ENCODE data around the gene DDIT3.

Gene DDIT3

GRCh38 chr12:57543581-57543980, 23.3 kb upstream of the DDIT3 start:
- H3K9me3 ChIP-seq (ENCODE audit: control insufficient read depth, low read length), result no peaks in the 10 kb centered on the region
- H3K36me3 ChIP-seq (ENCODE audit: control insufficient read depth, insufficient read depth, low read length), result no peaks in the 10 kb centered on the region
- peaks cover 6% of the 10 kb centered on the region for H3K27me3 ChIP-seq (ENCODE audit: control insufficient read depth, insufficient read depth, low read length)
- peaks cover 7% of the 10 kb centered on the region for H3K4me1 ChIP-seq (ENCODE audit: control insufficient read depth, insufficient read depth, low read length)
- no peak overlapping the region for H3K9ac ChIP-seq (ENCODE audit: low read length)
- no peak overlapping the region for H3K4me3 ChIP-seq (ENCODE audit: low read length)

GRCh38 chr12:57541717-57542116, 21.4 kb upstream of the DDIT3 start:
- no peaks in the 10 kb centered on the region for H3K36me3 ChIP-seq (ENCODE audit: control insufficient read depth, insufficient read depth, low read length)
- H3K27me3 ChIP-seq (ENCODE audit: control insufficient read depth, insufficient read depth, low read length), result no peaks in the 10 kb centered on the region
- no peaks in the 10 kb centered on the region for H3K9me3 ChIP-seq (ENCODE audit: control insufficient read depth, low read length)
- H3K4me1 ChIP-seq (ENCODE audit: control insufficient read depth, insufficient read depth, low read length), result peaks cover 13% of the 10 kb centered on the region
- no peak overlapping the region for H3K9ac ChIP-seq (ENCODE audit: low read length)
- no peak overlapping the region for H3K4me3 ChIP-seq (ENCODE audit: low read length)

GRCh38 chr12:57541001-57541400, 20.7 kb upstream of the DDIT3 start:
- Histone ChIP-seq H3K4me1 (ENCODE audit: control insufficient read depth, insufficient read depth, low read length) (peaks cover 16% of the 10 kb centered on the region), H3K4me3 (ENCODE audit: low read length) (no peak overlapping the region), H3K36me3 (ENCODE audit: control insufficient read depth, insufficient read depth, low read length) (no peaks in the 10 kb centered on the region), H3K27me3 (ENCODE audit: control insufficient read depth, insufficient read depth, low read length) (no peaks in the 10 kb centered on the region), H3K9me3 (ENCODE audit: control insufficient read depth, low read length) (no peaks in the 10 kb centered on the region), H3K9ac (ENCODE audit: low read length) (no peak overlapping the region)

DNA sequence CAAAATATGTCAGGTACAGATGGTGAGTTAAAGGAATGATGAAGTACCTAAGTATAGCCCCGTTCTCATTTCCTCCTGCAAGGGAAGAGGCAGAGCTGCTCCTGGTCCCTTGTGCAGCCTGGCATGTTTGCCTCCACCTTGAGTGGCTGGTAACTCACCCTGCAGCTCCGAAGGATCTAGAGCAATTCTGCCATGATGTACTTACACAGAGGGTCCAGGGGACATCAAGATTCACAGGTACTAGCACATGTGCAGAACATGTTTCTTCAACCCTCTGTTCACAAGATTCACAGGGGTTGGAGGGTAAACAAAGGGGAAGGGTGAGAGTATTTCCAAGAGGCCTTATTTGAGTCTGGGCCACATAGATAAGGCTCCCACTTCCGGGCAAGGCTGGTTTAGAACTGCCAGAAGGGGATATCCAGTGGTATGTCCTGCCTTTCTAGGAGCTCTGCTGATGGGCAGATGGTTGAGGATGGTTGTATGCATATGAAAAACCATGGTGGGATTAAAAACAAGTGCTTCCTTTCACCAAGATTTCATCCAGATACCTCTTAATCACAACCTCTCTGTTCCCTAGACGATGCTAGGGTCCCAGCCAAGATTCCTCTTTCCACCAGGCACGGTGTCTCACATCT, 18.9 kb upstream of the DDIT3 start:
- Histone ChIP-seq H3K9me3 (ENCODE audit: control insufficient read depth, low read length) (no peaks in the 10 kb centered on the region), H3K27me3 (ENCODE audit: control insufficient read depth, insufficient read depth, low read length) (no peaks in the 10 kb centered on the region), H3K4me1 (ENCODE audit: control insufficient read depth, insufficient read depth, low read length) (peaks cover 23% of the 10 kb centered on the region), H3K36me3 (ENCODE audit: control insufficient read depth, insufficient read depth, low read length) (no peaks in the 10 kb centered on the region), H3K9ac (ENCODE audit: low read length) (no peak overlapping the region), H3K4me3 (ENCODE audit: low read length) (no peak overlapping the region)

DNA sequence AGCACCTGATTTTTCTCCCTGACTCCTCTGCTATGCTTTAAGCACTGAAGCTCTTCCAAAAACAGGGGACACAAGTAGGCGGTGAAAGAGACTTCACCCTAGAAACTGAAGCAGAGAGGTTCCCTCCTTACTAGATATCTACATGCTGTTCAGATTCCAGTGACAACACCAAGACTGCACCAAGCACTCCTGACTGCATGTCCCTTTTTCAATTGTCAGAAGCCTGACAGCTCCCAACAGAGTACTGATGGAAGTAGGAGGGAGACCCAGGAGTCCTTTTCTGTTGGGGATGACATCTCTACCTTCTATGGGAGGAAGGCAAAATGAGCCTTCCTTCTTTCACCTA, 16.3 kb upstream of the DDIT3 start:
- peak overlapping the region; percentile 38 for H3K9ac ChIP-seq (ENCODE audit: low read length)
- H3K4me1 ChIP-seq (ENCODE audit: control insufficient read depth, insufficient read depth, low read length), result peaks cover 23% of the 10 kb centered on the region
- H3K9me3 ChIP-seq (ENCODE audit: control insufficient read depth, low read length), result no peaks in the 10 kb centered on the region
- no peak overlapping the region for H3K4me3 ChIP-seq (ENCODE audit: low read length)
- peaks cover 8% of the 10 kb centered on the region for H3K36me3 ChIP-seq (ENCODE audit: control insufficient read depth, insufficient read depth, low read length)
- no peaks in the 10 kb centered on the region for H3K27me3 ChIP-seq (ENCODE audit: control insufficient read depth, insufficient read depth, low read length)

- peaks cover 8% of the 10 kb centered on the region for H3K36me3 ChIP-seq (ENCODE audit: control insufficient read depth, insufficient read depth, low read length)
- H3K4me3 ChIP-seq (ENCODE audit: low read length), result no peak overlapping the region
- peaks cover 23% of the 10 kb centered on the region for H3K4me1 ChIP-seq (ENCODE audit: control insufficient read depth, insufficient read depth, low read length)
- no peaks in the 10 kb centered on the region for H3K9me3 ChIP-seq (ENCODE audit: control insufficient read depth, low read length)
- no peaks in the 10 kb centered on the region for H3K27me3 ChIP-seq (ENCODE audit: control insufficient read depth, insufficient read depth, low read length)
- H3K9ac ChIP-seq (ENCODE audit: low read length), result peak overlapping the region; percentile 38
These were observed 15.7 kb upstream of the DDIT3 start for GRCh38 chr12:57535764-57536596.

DNA sequence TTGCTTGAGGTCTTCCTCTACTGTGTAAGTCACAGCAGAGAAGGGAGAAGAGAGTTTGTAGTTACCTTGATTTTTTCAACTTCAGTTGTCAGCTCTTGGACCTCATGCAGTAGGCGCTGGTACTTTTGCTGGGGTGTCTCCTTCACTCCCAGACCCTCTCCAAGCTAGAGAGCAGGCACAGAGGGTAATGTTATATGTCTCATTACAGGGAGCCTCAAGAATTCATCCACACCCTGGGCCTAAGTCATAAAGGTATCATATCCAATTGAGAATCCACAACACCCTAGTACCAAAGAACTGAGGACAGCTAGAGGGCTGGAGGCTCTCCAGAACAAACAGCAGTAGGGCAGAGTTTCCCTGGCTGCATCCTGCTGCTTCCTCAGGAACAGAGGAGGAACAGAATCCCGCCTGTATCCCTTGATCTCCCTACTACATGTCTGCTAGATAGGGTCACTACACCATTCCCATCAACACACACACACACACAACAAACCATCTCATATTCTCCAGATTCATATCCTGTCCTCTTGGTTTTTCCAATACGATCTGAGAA, 14.8 kb upstream of the DDIT3 start:
- peaks cover 23% of the 10 kb centered on the region for H3K4me1 ChIP-seq (ENCODE audit: control insufficient read depth, insufficient read depth, low read length)
- H3K9me3 ChIP-seq (ENCODE audit: control insufficient read depth, low read length), result no peaks in the 10 kb centered on the region
- H3K4me3 ChIP-seq (ENCODE audit: low read length), result no peak overlapping the region
- peak overlapping the region; percentile 3 for H3K9ac ChIP-seq (ENCODE audit: low read length)
- H3K36me3 ChIP-seq (ENCODE audit: control insufficient read depth, insufficient read depth, low read length), result peaks cover 14% of the 10 kb centered on the region
- H3K27me3 ChIP-seq (ENCODE audit: control insufficient read depth, insufficient read depth, low read length), result no peaks in the 10 kb centered on the region

DNA sequence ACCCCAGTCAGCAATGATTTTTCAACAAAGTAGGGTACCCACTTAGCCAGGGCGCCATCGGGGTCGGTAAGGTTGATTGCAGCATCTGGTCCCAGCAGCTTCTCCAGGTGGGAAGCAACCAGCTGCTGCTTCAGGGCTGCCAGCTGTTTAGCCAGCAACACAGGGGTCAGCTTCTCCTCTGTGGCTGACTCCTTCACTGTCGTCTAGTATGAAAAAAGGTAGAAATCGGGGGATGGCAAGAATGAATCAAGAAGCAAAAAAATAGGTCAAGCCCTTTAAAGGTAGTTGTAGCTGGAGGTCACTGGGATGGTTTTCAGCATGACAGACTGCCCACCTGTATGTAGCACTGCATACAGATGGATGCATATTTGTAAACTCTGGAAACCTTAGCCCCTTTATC, 13.9 kb upstream of the DDIT3 start:
- Histone ChIP-seq H3K9me3 (ENCODE audit: control insufficient read depth, low read length) (no peaks in the 10 kb centered on the region), H3K36me3 (ENCODE audit: control insufficient read depth, insufficient read depth, low read length) (peaks cover 15% of the 10 kb centered on the region), H3K27me3 (ENCODE audit: control insufficient read depth, insufficient read depth, low read length) (no peaks in the 10 kb centered on the region), H3K4me1 (ENCODE audit: control insufficient read depth, insufficient read depth, low read length) (peaks cover 23% of the 10 kb centered on the region), H3K4me3 (ENCODE audit: low read length) (no peak overlapping the region), H3K9ac (ENCODE audit: low read length) (no peak overlapping the region)

GRCh38 chr12:57533108-57533507, 12.8 kb upstream of the DDIT3 start:
- Histone ChIP-seq H3K9me3 (ENCODE audit: control insufficient read depth, low read length) (no peaks in the 10 kb centered on the region), H3K9ac (ENCODE audit: low read length) (no peak overlapping the region), H3K27me3 (ENCODE audit: control insufficient read depth, insufficient read depth, low read length) (no peaks in the 10 kb centered on the region), H3K4me3 (ENCODE audit: low read length) (no peak overlapping the region), H3K36me3 (ENCODE audit: control insufficient read depth, insufficient read depth, low read length) (peaks cover 16% of the 10 kb centered on the region), H3K4me1 (ENCODE audit: control insufficient read depth, insufficient read depth, low read length) (peaks cover 23% of the 10 kb centered on the region)

DNA sequence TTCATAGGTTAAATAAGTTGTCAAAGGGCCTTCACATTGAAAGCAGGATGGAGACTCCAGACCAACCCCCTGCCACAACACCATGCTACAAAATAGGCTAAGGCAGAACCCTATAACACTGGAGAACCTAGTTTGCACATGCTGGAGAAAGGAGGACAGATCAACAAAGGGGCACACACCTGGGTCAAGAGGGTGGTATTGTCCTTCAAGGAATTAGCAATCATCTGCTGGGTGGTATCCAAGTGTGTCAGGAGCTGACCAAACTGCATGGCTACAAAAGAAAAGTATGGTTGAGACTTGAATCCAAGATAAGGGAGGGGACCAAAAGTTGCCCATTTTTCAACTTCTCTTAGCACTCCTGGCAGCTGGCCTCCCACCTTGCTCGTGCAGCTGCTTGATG, 11.5 kb upstream of the DDIT3 start:
- Histone ChIP-seq H3K36me3 (ENCODE audit: control insufficient read depth, insufficient read depth, low read length) (peaks cover 26% of the 10 kb centered on the region), H3K4me3 (ENCODE audit: low read length) (no peak overlapping the region), H3K9ac (ENCODE audit: low read length) (no peak overlapping the region), H3K27me3 (ENCODE audit: control insufficient read depth, insufficient read depth, low read length) (no peaks in the 10 kb centered on the region), H3K4me1 (ENCODE audit: control insufficient read depth, insufficient read depth, low read length) (peaks cover 19% of the 10 kb centered on the region), H3K9me3 (ENCODE audit: control insufficient read depth, low read length) (no peaks in the 10 kb centered on the region)

DNA sequence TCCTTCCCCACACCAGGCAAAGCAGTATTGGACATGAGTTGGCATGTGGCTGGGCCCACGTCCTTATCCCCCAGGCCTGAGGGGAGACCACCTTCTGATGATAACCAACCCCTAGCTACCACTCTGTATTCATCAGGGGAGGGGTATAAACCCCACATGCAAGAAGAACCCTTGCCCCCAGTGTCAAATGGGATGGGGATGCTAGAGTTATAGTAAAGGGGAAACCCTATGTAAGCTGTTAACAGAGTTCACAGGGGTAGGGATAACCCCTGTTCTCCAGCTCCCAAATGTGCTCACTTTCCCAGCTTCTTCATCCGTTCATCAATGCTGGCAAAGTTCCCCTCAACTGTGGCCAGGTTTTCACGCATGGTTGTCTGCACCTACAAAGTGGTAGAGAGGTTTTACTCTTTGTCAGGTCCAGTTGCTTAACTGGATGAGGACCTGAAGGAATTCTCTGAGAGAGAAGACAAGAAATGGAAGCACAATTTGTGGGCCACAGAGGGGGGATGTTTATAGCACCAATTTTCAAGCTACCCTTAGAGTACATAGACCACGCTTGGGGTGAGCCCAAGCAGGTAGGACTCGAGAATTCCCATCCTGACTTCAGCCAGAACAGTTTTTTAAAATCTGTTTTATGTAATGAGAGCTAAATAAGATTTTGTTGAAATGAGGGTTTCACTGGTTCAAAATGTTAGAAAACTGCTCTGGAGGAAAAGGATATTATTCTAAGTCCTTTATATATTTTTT, 10.3 kb upstream of the DDIT3 start:
- no peak overlapping the region for H3K9ac ChIP-seq (ENCODE audit: low read length)
- no peaks in the 10 kb centered on the region for H3K27me3 ChIP-seq (ENCODE audit: control insufficient read depth, insufficient read depth, low read length)
- no peak overlapping the region for H3K4me3 ChIP-seq (ENCODE audit: low read length)
- H3K9me3 ChIP-seq (ENCODE audit: control insufficient read depth, low read length), result no peaks in the 10 kb centered on the region
- peaks cover 33% of the 10 kb centered on the region for H3K36me3 ChIP-seq (ENCODE audit: control insufficient read depth, insufficient read depth, low read length)
- peaks cover 10% of the 10 kb centered on the region for H3K4me1 ChIP-seq (ENCODE audit: control insufficient read depth, insufficient read depth, low read length)

GRCh38 chr12:57529831-57530230, 9.5 kb upstream of the DDIT3 start:
- H3K9ac ChIP-seq (ENCODE audit: low read length), result no peak overlapping the region

More at GRCh38 chr12:57529831-57530230, 9.5 kb upstream of the DDIT3 start:
- Histone ChIP-seq H3K9me3 (ENCODE audit: control insufficient read depth, low read length) (no peaks in the 10 kb centered on the region), H3K27me3 (ENCODE audit: control insufficient read depth, insufficient read depth, low read length) (no peaks in the 10 kb centered on the region), H3K4me1 (ENCODE audit: control insufficient read depth, insufficient read depth, low read length) (peaks cover 11% of the 10 kb centered on the region), H3K36me3 (ENCODE audit: control insufficient read depth, insufficient read depth, low read length) (peaks cover 36% of the 10 kb centered on the region), H3K4me3 (ENCODE audit: low read length) (no peak overlapping the region)

Measured in mucosa of stomach (tissue), 1 donor.